ENCODE results near the gene ZNF521. TPM values are rescaled to one million over a fixed set of nuclear protein-coding genes. Genes with fewer than 3 reads are reported as not detected.
A peak's percentile ranks its signal among the peaks of the same experiment; 100 is the strongest.

ZNF521 gene
- total and polyA plus RNA-seq, 2 experiments from 2014 or later, result 3.1 to 9.2 TPM

DNA sequence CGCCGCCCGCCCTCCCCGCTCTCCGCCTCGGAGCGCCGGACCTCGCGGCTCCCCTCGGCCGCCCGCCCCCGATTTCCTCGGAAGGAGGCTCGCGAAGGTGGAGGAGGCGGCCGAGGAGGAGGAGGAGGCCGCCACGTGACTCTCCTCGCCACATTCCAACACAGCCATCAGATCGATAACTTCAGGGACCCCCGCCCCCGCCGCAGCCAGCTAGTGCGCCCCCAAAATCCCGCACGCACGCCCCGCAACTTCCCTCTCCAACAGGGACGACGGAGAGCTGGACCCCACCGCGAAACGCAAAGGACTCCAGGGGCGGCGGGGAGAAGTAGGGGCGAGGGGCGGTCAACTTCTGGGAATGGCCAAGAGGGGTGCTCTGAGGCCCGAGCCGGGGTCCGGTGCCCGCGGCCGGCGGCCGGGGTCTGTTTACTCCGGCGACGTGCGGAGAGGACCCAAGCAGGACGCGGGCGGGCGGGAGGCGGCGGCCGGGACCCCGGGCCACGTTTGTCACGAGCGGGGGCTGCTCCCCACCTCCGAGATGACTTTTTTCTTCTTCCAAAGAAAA, 2.0 kb downstream of the ZNF521 start (continued):
- TF ChIP-seq ETS1 (IDR thresholded peaks at IDR 0.05) (no peak), EZH2phosphoT487 (IDR thresholded peaks at IDR 0.05; ENCODE audit: unreplicated experiment) (no peak), JUNB (IDR thresholded peaks at IDR 0.05; ENCODE audit: unreplicated experiment) (no peak), CTCF (conservative IDR thresholded peaks at IDR 0.05; ENCODE audit: low read depth in 2 of 2) (no peak), CREB1 (CRISPR knock-in tag; IDR thresholded peaks at IDR 0.05; ENCODE audit: low read depth) (no peak), EZH2 (IDR thresholded peaks at IDR 0.05; ENCODE audit: low read depth, unreplicated experiment) (no peak)

- peaks cover 21% of the 10 kb centered on the region for H3K4me1 Mint-ChIP-seq
- Histone ChIP-seq H3K79me2 (replicated peaks; ENCODE audit: insufficient read depth) (peaks cover 15% of the 10 kb centered on the region), H3K27ac (ENCODE audit: low read depth) (no peak overlapping the region)
Measured at GRCh38 chr18:25349131-25349925, 2.6 kb downstream of the ZNF521 start.

DNA sequence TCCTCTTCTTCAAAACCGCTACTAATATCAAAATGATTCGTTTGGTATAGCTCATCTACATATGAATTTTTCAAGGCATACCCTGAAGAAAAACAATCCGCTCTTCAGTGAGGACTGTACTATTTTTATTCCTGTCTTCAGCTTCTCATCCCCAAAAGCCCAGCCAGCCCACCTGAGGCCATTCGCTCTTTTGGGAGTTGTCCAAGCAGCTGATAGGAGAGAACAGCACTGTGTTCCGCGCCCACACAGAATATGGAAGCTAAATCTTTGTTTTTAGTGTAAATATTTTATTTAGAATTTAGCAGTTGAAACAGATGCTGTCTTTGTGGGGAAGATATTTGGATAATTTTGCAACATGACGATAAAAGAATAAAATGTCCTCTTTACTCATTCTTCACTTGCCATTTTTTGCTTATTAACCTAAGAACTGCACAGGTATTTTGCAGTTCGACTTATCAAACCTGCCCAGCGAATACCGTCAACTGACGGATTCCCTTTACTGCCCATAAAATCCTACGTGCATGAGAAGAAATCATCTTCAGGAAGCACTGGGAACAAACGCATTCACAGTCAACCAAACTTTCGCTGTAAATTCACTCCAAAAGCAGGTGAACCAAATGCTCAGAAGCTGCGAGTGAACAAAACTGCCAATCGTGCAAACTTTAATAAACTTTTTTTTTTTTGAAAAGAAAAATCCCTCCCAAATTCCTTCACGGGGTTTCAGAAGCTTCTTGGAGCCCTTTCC, 3.4 kb downstream of the ZNF521 start:
- Histone ChIP-seq H3F3A (replicated peaks; ENCODE audit: low read depth) (peaks cover 8% of the 10 kb centered on the region; the same call in 1 of the 2 replicates), H3K27ac (ENCODE audit: low read depth) (no peak overlapping the region), H3K9me2 (ENCODE audit: insufficient read depth) (no peaks in the 10 kb centered on the region), H2AFZ (no peak overlapping the region; the same call in 1 of the 2 replicates), H3K4me2 (peak overlapping the region; percentile 94), H4K20me1 (replicated peaks; ENCODE audit: insufficient read depth) (peaks cover 13% of the 10 kb centered on the region; the same call in 1 of the 2 replicates), H3K36me3 (ENCODE audit: insufficient read depth) (no peaks in the 10 kb centered on the region), H3K27me3 (ENCODE audit: insufficient read depth) (peaks cover 50% of the 10 kb centered on the region), H3K79me2 (replicated peaks; ENCODE audit: insufficient read depth) (peaks cover 15% of the 10 kb centered on the region), H3K4me3 (peak overlapping the region; percentile 90), H3K4me1 (ENCODE audit: insufficient read depth) (peaks cover 13% of the 10 kb centered on the region)
- ATAC-seq, result no peak
- H3K36me3 Mint-ChIP-seq (ENCODE audit: low read depth), result no peaks in the 10 kb centered on the region
- H3K9me3 Mint-ChIP-seq, result no peaks in the 10 kb centered on the region
- peaks cover 25% of the 10 kb centered on the region for H3K27me3 Mint-ChIP-seq (ENCODE audit: insufficient read depth, low read depth, poor library complexity)
- H3K27ac Mint-ChIP-seq, result no peak overlapping the region
- H3K4me1 Mint-ChIP-seq, result peaks cover 22% of the 10 kb centered on the region
- H3K4me3 Mint-ChIP-seq, result peak overlapping the region; percentile 89
- no peak for DNase-seq (ENCODE audit: low spot score)
- TF ChIP-seq CTCF (conservative IDR thresholded peaks at IDR 0.05; ENCODE audit: low read depth in 2 of 2) (no peak), ZNF114 (CRISPR knock-in tag; IDR thresholded peaks at IDR 0.05) (no peak)

More at GRCh38 chr18:25349131-25349925, 2.6 kb downstream of the ZNF521 start:
- Mint-ChIP-seq H3K27me3 (ENCODE audit: insufficient read depth, low read depth, poor library complexity) (peaks cover 25% of the 10 kb centered on the region), H3K36me3 (ENCODE audit: low read depth) (no peaks in the 10 kb centered on the region), H3K27ac (peak overlapping the region; percentile 74), H3K9me3 (no peaks in the 10 kb centered on the region), H3K4me3 (peak overlapping the region; percentile 89)
- Histone ChIP-seq H3K4me2 (peak overlapping the region; percentile 94), H3F3A (replicated peaks; ENCODE audit: low read depth) (peaks cover 8% of the 10 kb centered on the region; the same call in 1 of the 2 replicates), H3K36me3 (ENCODE audit: insufficient read depth) (no peaks in the 10 kb centered on the region), H2AFZ (peak overlapping the region; percentile 91; the same call in 1 of the 2 replicates), H3K27me3 (ENCODE audit: insufficient read depth) (peaks cover 57% of the 10 kb centered on the region), H3K4me3 (peak overlapping the region; percentile 90), H3K9me2 (ENCODE audit: insufficient read depth) (no peaks in the 10 kb centered on the region), H3K4me1 (ENCODE audit: insufficient read depth) (peaks cover 13% of the 10 kb centered on the region), H4K20me1 (replicated peaks; ENCODE audit: insufficient read depth) (peaks cover 13% of the 10 kb centered on the region; the same call in 1 of the 2 replicates)
- peak; percentile 52 for ATAC-seq
- DNase-seq (ENCODE audit: low spot score), result peak; percentile 67
- no peak for TF ChIP-seq ZNF114 (CRISPR knock-in tag; IDR thresholded peaks at IDR 0.05)
- TF ChIP-seq EZH2 (IDR thresholded peaks at IDR 0.05; ENCODE audit: low read depth, unreplicated experiment), result peak; percentile 49

Data from GM23338 (cell line).